KOPT-K1 (cell line): ENCODE results near the gene VPS18.

Experiments
- H3K27ac ChIP-seq: fragments of 200-600 bp; sonication (generic); 2 replicates; pipeline ENCODE4 v1.5.1; 2016; ENCODE audit warnings: antibody characterized with exemption, mild to moderate bottlenecking, low read depth, low read length; ENCODE audit not compliant: poor library complexity, severe bottlenecking
- H3K36me3 ChIP-seq: fragments of 200-600 bp; sonication (generic); 2 replicates; pipeline ENCODE4 v1.5.1; 2017; ENCODE audit warnings: antibody characterized with exemption, mild to moderate bottlenecking, low read length, moderate library complexity; ENCODE audit not compliant: insufficient read depth
- H3K9me3 ChIP-seq: fragments of 200-600 bp; sonication (generic); 2 replicates; pipeline ENCODE4 v1.5.1; 2017; ENCODE audit warnings: antibody characterized with exemption, low read length, mild to moderate bottlenecking; ENCODE audit not compliant: insufficient read depth, poor library complexity, severe bottlenecking

Gene VPS18

DNA sequence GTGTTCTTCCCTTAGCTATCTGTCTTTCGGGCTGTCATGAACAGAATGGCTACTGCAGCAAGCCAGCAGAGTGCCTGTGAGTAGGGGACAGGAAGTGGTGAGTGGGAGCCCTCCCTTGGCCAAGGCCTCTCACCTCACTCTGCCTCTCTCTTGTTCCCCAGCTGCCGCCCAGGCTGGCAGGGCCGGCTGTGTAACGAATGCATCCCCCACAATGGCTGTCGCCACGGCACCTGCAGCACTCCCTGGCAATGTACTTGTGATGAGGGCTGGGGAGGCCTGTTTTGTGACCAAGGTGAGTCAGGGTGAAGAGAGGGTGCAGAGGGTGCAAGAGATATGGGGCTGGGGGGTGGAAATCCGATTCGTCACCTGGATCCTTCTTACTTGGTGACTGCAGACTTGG, 37.9 kb downstream of the VPS18 start:
- Histone ChIP-seq H3K36me3 (no peaks in the 10 kb centered on the region), H3K27ac (no peak overlapping the region), H3K9me3 (no peaks in the 10 kb centered on the region)

DNA sequence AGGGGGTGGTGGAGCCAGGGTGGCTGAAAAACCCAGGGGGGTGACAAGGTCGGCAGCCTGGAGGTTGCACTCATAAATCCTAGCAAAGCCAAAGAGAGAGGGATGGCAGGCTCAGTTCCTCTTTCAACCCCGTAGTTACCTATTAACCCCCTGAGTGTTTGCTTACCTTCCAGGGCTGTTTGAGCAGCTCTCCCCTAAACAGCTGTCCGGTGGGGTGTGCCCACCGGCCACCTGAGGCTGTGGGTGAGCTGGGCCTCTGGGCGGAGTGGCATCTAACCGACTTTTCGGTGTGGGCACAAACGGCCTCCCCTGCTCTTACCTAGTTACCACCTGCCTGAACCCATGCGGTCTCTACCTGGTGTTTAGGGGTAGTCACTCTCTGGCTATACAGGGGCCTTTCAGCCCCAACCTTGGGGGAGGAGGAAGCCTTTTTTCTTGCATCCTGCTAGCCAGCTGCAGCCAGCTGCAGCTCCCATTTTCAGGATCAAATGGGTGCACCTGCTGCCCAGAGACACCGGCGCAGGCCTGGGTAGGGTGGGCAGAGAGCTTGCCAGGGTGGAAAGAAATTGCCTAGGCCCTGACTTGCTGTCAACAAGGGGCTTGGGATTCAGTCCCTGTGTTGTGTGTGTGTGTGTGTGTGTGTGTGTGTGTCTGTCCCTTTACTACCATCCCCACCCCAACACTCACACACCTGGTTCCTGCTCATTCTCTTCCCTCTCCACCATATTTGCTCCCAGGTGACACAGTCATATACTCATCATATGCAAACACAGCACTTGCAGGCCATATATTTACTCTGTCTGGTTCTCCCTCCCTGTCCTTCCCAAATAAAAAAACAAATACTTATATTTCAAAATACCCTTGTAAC, 38.6 kb downstream of the VPS18 start:
- Histone ChIP-seq H3K27ac (no peak overlapping the region), H3K36me3 (no peaks in the 10 kb centered on the region), H3K9me3 (no peaks in the 10 kb centered on the region)

DNA sequence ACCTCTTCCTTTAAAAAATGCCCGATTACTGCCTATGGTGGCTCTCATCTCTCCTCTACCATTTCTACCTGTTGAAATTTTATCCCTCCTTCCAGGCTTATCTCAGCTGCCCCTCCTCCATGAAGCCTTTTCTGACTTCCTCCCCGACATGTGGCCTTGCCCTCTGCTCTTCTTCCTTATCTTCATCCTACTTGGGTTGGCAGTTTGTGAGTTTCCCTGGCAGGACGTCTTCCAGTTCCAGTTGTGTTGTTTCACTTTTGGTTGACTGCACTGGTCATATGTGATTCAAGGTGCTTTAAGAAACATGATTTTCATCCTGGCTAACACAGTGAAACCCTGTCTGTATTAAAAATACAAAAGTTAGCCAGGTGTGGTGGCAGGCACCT, 39.3 kb downstream of the VPS18 start:
- Histone ChIP-seq H3K27ac (no peak overlapping the region), H3K9me3 (no peaks in the 10 kb centered on the region), H3K36me3 (no peaks in the 10 kb centered on the region)

DNA sequence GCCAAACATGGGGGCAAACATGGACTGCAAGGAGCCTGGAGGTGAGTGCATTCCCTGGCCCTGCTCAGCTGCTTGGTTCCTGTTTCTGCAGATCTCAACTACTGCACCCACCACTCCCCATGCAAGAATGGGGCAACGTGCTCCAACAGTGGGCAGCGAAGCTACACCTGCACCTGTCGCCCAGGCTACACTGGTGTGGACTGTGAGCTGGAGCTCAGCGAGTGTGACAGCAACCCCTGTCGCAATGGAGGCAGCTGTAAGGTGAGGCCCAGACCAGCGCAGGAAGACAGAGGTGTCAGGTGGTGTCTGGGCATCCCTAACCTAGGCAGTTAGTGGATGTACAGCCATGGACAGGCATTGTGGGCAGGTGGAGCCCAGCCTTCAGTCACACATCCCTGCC, 40.2 kb downstream of the VPS18 start:
- Histone ChIP-seq H3K36me3 (no peaks in the 10 kb centered on the region), H3K9me3 (no peaks in the 10 kb centered on the region), H3K27ac (no peak overlapping the region)

DNA sequence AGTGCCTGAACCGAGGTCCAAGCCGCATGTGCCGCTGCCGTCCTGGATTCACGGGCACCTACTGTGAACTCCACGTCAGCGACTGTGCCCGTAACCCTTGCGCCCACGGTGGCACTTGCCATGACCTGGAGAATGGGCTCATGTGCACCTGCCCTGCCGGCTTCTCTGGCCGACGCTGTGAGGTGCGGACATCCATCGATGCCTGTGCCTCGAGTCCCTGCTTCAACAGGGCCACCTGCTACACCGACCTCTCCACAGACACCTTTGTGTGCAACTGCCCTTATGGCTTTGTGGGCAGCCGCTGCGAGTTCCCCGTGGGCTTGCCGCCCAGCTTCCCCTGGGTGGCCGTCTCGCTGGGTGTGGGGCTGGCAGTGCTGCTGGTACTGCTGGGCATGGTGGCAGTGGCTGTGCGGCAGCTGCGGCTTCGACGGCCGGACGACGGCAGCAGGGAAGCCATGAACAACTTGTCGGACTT, 42.0 kb downstream of the VPS18 start:
- no peaks in the 10 kb centered on the region for H3K9me3 ChIP-seq
- no peaks in the 10 kb centered on the region for H3K36me3 ChIP-seq
- H3K27ac ChIP-seq, result no peak overlapping the region

DNA sequence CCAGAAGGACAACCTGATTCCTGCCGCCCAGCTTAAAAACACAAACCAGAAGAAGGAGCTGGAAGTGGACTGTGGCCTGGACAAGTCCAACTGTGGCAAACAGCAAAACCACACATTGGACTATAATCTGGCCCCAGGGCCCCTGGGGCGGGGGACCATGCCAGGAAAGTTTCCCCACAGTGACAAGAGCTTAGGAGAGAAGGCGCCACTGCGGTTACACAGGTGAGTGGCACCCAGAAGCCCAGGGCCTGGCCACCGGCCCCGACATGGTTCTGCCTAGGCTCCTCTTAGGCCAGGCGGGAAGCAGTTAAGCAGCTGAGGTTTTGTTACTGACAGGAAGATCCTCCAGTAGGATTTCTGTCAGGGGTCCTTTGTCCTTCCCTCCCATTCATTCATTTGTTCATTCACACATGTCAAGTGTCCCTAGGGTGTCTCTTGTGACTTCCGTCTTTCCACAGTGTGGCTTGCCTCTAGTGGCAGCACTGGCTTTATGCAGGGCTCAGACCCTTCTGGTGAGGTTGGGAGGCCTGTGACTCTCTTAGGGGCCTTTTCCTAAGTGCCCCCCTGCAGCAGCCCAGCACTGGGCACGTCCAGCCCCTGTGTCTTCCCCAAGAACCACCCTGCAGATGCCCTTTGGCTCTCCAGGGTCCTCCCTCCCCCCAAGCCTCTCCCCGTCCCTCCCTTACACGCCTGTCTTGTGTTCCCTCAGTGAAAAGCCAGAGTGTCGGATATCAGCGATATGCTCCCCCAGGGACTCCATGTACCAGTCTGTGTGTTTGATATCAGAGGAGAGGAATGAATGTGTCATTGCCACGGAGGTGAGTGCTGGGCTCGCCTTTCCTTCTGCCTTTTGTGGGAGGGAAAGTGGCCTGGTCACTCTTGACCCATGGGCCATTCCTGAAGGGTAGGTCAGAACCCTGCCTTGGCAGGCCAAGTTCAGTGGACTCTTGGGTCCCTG, 42.7 kb downstream of the VPS18 start:
- no peaks in the 10 kb centered on the region for H3K9me3 ChIP-seq
- no peak overlapping the region for H3K27ac ChIP-seq
- no peaks in the 10 kb centered on the region for H3K36me3 ChIP-seq

DNA sequence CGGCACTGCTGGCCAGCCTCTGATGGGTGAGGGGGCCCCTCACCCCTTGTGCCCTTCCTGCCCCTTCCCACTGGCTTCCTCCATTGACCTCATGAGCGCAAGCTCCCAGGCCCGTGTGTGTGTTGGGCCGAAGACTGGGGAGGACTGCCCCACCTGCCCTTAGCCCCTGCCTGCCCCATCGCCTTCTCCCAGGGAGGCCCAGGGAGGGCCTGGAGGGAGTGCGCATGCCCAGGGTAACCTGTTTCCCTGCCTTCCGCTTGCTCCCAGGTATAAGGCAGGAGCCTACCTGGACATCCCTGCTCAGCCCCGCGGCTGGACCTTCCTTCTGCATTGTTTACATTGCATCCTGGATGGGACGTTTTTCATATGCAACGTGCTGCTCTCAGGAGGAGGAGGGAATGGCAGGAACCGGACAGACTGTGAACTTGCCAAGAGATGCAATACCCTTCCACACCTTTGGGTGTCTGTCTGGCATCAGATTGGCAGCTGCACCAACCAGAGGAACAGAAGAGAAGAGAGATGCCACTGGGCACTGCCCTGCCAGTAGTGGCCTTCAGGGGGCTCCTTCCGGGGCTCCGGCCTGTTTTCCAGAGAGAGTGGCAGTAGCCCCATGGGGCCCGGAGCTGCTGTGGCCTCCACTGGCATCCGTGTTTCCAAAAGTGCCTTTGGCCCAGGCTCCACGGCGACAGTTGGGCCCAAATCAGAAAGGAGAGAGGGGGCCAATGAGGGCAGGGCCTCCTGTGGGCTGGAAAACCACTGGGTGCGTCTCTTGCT, 43.7 kb downstream of the VPS18 start:
- no peaks in the 10 kb centered on the region for H3K9me3 ChIP-seq
- H3K27ac ChIP-seq, result no peak overlapping the region
- H3K36me3 ChIP-seq, result no peaks in the 10 kb centered on the region

DNA sequence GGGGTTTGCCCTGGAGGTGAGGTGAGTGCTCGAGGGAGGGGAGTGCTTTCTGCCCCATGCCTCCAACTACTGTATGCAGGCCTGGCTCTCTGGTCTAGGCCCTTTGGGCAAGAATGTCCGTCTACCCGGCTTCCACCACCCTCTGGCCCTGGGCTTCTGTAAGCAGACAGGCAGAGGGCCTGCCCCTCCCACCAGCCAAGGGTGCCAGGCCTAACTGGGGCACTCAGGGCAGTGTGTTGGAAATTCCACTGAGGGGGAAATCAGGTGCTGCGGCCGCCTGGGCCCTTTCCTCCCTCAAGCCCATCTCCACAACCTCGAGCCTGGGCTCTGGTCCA, 44.3 kb downstream of the VPS18 start:
- no peaks in the 10 kb centered on the region for H3K36me3 ChIP-seq
- no peak overlapping the region for H3K27ac ChIP-seq
- no peaks in the 10 kb centered on the region for H3K9me3 ChIP-seq

DNA sequence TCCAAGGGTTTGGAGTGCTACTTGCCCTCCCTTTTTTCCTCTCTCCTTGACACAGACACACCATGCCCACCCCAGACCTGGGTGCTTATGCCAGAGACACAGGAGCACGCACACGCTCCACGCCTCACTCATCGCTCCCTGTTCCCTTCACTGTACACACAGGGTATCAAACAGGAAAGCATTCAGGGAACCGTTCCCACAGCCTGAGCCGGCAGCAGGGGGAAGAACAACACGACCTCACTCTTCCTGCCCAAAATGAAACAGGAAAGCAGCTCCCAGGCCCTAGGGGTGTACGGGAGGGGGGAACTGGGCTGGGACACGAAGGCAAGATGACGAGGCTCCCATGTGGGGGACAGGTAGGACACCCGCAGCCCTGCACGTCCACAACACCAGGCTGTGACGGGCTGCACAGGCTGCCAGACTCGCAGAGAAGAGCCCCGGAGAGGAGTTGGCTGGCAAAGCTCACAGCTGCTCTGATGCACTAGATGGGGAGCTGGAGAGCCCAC, 46.1 kb downstream of the VPS18 start:
- no peaks in the 10 kb centered on the region for H3K9me3 ChIP-seq
- no peaks in the 10 kb centered on the region for H3K36me3 ChIP-seq
- H3K27ac ChIP-seq, result no peak overlapping the region

DNA sequence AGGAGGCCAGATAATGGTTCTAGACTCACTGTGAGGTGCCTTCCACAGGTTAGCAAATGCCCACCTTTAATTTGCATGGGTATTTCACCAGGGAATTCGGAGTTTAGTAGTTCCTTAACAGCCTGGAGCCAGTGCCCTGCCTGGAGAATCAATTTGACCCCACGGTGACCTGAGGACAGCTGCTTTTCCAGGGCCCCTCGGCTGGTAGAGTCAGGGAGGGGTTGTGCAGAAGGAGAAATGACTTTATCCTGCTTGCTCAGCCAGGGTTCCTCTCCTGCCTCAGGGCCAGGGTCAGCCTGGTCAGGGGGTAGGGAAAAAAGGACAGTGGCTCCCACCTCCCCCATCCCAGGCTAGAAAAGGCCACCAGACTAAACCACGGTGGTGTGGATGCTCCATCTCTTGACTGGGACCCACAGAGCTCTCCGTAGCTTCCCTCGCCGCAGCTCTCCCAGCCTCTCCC, 46.8 kb downstream of the VPS18 start:
- Histone ChIP-seq H3K27ac (peak overlapping the region; percentile 45), H3K36me3 (no peaks in the 10 kb centered on the region), H3K9me3 (no peaks in the 10 kb centered on the region)

DNA sequence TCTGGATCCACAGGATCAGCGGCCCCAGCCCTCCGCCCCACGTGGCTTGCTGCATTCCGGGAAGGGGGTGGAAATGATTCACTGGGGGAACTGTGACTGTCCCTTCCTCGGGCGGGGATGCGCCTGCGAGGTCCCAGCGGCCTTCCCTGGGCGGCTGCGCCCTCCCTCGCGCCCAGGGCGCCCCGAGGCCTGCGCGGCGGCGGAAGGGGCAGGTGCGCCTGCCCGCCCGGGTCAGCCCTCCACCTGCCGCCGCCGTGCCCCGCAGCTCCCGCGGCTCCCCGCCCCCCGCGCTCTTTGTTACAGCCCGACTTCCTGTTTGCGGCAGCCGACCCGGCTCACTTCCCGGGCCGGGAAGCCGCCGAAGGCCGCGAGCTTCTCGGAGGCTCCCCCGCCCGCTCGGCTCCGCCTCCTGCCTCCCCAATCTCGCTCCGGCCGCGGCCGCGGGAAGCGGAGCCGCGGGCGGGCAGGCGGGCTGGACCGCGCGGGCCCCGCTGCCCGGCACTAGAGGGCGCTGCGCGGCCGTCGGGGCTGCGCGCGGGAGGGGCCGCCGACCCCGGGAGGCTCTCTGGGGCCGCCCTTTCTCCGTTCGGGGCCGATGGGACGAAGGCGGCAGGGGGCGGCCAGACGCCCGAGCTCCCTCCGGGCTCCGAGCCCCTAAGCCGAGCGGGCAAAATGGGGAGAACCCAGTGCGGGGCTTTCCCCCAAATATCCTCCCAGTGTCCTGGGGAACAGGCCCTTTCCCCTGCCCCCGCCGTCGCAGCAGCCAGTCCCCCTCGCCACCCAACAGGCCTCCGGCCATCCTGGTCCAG, 47.5 kb downstream of the VPS18 start:
- Histone ChIP-seq H3K9me3 (no peaks in the 10 kb centered on the region), H3K36me3 (no peaks in the 10 kb centered on the region), H3K27ac (peak overlapping the region; percentile 45)

DNA sequence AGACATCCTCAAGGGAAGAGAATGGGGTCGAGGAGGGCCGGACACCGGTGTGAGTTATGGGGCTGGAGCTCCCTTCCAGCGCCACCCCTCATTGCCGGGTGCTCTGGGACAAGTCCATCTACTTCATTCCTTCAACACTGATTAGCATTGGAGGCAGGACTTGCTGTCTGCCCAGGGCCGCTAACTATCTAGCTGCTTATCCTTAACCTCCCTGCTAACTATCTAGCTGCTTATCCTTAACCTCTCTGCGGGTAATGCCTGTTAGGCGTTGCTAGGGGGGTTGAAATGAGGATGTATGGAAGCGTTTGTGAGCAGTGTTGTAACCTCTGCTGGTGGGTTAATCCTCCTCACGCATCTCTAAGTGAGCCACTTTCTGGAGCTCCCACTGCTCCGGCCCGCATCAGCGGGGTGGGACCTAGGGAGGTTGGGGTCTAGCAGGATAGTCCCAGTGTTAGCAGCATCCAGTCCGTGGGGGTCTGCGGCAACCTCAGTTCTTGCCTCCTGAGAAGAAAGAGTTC, 48.1 kb downstream of the VPS18 start:
- H3K9me3 ChIP-seq, result no peaks in the 10 kb centered on the region
- no peaks in the 10 kb centered on the region for H3K36me3 ChIP-seq
- peak overlapping the region; percentile 45 for H3K27ac ChIP-seq

DNA sequence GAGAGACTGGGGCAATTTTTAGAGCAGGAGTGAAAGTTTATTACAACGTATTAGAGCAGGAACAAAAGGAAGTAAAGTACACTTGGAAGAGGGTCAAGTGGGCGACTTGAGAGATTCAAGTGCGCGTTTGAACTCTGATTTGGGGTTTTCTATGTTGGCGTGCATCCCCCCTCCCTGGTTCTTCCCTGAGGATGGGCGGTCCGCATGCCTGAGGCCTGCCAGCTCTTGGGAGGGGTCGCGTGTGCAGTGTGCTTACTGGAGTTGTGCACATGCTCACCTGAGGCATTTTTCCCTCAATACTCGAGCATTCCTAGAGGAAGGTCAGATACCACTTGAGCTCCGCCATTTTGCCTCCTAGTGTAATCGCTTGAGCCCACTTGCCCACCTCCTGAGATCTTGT, 48.6 kb downstream of the VPS18 start:
- Histone ChIP-seq H3K27ac (no peak overlapping the region), H3K36me3 (no peaks in the 10 kb centered on the region), H3K9me3 (no peaks in the 10 kb centered on the region)
